GM12873 (cell line): ENCODE results near the gene HDAC4.

Experiments used
- CTCF ChIP-seq: IDR thresholded peaks from 2 replicates; pipeline ENCODE4 v1.5.1; 2012; ENCODE audit warnings: low read depth, mild to moderate bottlenecking, moderate library complexity, low read length, control low read depth; ENCODE audit not compliant: insufficient read depth; ENCODE audit errors: missing control alignments

Gene HDAC4

GRCh38 chr2:239245872-239246721 is 154.7 kb downstream of the HDAC4 start:
- TF ChIP-seq CTCF = no peak

GRCh38 chr2:239245107-239245506 is 155.7 kb downstream of the HDAC4 start:
- no peak for TF ChIP-seq CTCF

- TF ChIP-seq CTCF = no peak
Observed at GRCh38 chr2:239244625-239245024, 156.2 kb downstream of the HDAC4 start.

GRCh38 chr2:239241431-239241960 is 159.3 kb downstream of the HDAC4 start:
- no peak for TF ChIP-seq CTCF

- TF ChIP-seq CTCF = no peak
Observed at GRCh38 chr2:239240414-239240881, 160.4 kb downstream of the HDAC4 start.

GRCh38 chr2:239239607-239240413 is 161.0 kb downstream of the HDAC4 start:
- no peak for TF ChIP-seq CTCF
